IMR-90 (cell line): Measurements from ENCODE around the gene CDKAL1.
"Not testable (repeated sequence)": the region's sequence is repeated elsewhere in the genome, so short reads cannot be mapped to it uniquely, and the experiment has no call there.

Experiments
- BHLHE40 ChIP-seq: fragments of 150-350 bp; IDR thresholded peaks from 2 replicates; pipeline ENCODE4 v1.6.1; 2016; ENCODE audit warnings: mild to moderate bottlenecking, low read depth, low read length
- CEBPB ChIP-seq: IDR thresholded peaks from 2 replicates; pipeline ENCODE4 v1.6.1; 2012; ENCODE audit warnings: low read depth, low read length, improper control_type of control experiment
- CHD1 ChIP-seq: IDR thresholded peaks from 2 replicates; pipeline ENCODE4 v1.6.1; 2012; ENCODE audit warnings: low read depth, low read length, improper control_type of control experiment
- MAFK ChIP-seq: IDR thresholded peaks from 2 replicates; pipeline ENCODE4 v1.6.1; 2012; ENCODE audit warnings: low read depth, low read length, improper control_type of control experiment
- POLR2A ChIP-seq: IDR thresholded peaks from 2 replicates; pipeline ENCODE4 v1.6.1; 2012; ENCODE audit warnings: mild to moderate bottlenecking, low read depth, low read length
- RAD21 ChIP-seq: IDR thresholded peaks from 2 replicates; pipeline ENCODE4 v1.6.1; 2012; ENCODE audit warnings: low read length, improper control_type of control experiment
- RFX5 ChIP-seq: IDR thresholded peaks from 2 replicates; pipeline ENCODE4 v1.8.0; 2012; ENCODE audit warnings: low read depth, mild to moderate bottlenecking, low read length, moderate library complexity
- SMC3 ChIP-seq: fragments of 150-350 bp; IDR thresholded peaks from 2 replicates; pipeline ENCODE4 v1.6.1; 2016; ENCODE audit warnings: low read depth, mild to moderate bottlenecking, antibody characterized with exemption, low read length, moderate library complexity
- TF ChIP-seq, protein P1 (sequence below): conservative IDR thresholded peaks from 2 replicates; pipeline ENCODE4 v1.5.1; 2012; ENCODE audit warnings: mild to moderate bottlenecking, low read depth, low read length, improper control_type of control experiment
- TF ChIP-seq, protein P2 (sequence below): fragments of 150-350 bp; IDR thresholded peaks from 2 replicates; pipeline ENCODE4 v1.6.1; 2017; ENCODE audit warnings: mild to moderate bottlenecking, antibody characterized with exemption, low read length, low read depth
- TF ChIP-seq, protein P3 (sequence below): fragments of 150-350 bp; IDR thresholded peaks from 2 replicates; pipeline ENCODE4 v1.6.1; 2016; ENCODE audit warnings: low read depth, mild to moderate bottlenecking, low read length, moderate library complexity, borderline replicate concordance

DNA sequence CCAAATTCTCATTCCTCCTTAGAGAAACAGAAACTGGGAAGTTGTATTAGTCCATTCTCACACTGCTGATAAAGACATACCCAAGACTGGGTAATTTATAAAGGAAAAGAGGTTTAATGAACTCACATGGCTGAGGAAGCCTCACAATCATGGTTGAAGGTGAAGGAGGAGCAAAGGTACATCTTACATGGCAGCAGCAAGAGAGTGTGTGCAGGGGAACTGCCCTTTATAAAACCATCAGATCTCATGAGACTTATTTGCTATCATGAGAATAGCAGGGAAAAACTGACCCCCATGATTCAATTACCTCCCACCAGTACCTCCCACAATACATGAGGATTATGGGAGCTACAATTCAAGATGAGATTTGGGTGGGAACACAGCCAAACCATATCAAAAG is 720.2 kb downstream of the CDKAL1 start:
- TF ChIP-seq, protein P1, sequence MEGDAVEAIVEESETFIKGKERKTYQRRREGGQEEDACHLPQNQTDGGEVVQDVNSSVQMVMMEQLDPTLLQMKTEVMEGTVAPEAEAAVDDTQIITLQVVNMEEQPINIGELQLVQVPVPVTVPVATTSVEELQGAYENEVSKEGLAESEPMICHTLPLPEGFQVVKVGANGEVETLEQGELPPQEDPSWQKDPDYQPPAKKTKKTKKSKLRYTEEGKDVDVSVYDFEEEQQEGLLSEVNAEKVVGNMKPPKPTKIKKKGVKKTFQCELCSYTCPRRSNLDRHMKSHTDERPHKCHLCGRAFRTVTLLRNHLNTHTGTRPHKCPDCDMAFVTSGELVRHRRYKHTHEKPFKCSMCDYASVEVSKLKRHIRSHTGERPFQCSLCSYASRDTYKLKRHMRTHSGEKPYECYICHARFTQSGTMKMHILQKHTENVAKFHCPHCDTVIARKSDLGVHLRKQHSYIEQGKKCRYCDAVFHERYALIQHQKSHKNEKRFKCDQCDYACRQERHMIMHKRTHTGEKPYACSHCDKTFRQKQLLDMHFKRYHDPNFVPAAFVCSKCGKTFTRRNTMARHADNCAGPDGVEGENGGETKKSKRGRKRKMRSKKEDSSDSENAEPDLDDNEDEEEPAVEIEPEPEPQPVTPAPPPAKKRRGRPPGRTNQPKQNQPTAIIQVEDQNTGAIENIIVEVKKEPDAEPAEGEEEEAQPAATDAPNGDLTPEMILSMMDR, result not testable (repeated sequence)
- not testable (repeated sequence) for TF ChIP-seq POLR2A, RAD21, RFX5, BHLHE40, SMC3, CEBPB, CHD1, MAFK
- TF ChIP-seq, protein P2, sequence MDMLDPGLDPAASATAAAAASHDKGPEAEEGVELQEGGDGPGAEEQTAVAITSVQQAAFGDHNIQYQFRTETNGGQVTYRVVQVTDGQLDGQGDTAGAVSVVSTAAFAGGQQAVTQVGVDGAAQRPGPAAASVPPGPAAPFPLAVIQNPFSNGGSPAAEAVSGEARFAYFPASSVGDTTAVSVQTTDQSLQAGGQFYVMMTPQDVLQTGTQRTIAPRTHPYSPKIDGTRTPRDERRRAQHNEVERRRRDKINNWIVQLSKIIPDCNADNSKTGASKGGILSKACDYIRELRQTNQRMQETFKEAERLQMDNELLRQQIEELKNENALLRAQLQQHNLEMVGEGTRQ, result not testable (repeated sequence)
- TF ChIP-seq, protein P3, sequence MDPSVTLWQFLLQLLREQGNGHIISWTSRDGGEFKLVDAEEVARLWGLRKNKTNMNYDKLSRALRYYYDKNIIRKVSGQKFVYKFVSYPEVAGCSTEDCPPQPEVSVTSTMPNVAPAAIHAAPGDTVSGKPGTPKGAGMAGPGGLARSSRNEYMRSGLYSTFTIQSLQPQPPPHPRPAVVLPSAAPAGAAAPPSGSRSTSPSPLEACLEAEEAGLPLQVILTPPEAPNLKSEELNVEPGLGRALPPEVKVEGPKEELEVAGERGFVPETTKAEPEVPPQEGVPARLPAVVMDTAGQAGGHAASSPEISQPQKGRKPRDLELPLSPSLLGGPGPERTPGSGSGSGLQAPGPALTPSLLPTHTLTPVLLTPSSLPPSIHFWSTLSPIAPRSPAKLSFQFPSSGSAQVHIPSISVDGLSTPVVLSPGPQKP, result not testable (repeated sequence)
